IPS-15b (cell line): Measurements from ENCODE around the gene KDM2B.
"Not testable (repeated sequence)": the region's sequence is repeated elsewhere in the genome, so short reads cannot be mapped to it uniquely, and the experiment has no call there.

Source experiments
- H3K27me3 ChIP-seq: one replicate; pipeline ENCODE4 v1.6.1; 2013; ENCODE audit warnings: low read length; ENCODE audit not compliant: control insufficient read depth, insufficient read depth
- H3K36me3 ChIP-seq: one replicate; pipeline ENCODE4 v1.6.1; 2013; ENCODE audit warnings: low read length; ENCODE audit not compliant: control insufficient read depth, insufficient read depth
- H3K4me1 ChIP-seq: one replicate; pipeline ENCODE4 v1.6.1; 2013; ENCODE audit warnings: mild to moderate bottlenecking, low read length; ENCODE audit not compliant: control insufficient read depth, insufficient read depth
- H3K4me3 ChIP-seq: one replicate; pipeline ENCODE4 v1.5.1; 2013; ENCODE audit warnings: low read depth, low read length
- H3K9ac ChIP-seq: one replicate; pipeline ENCODE4 v1.6.1; 2013; ENCODE audit warnings: low read depth, mild to moderate bottlenecking, low read length
- H3K9me3 ChIP-seq: one replicate; pipeline ENCODE4 v1.6.1; 2013; ENCODE audit warnings: mild to moderate bottlenecking, low read length; ENCODE audit not compliant: control insufficient read depth, insufficient read depth

The KDM2B gene

GRCh38 chr12:121398355-121398754, 182.5 kb downstream of the KDM2B start:
- H3K27me3 ChIP-seq, result no peaks in the 10 kb centered on the region
- H3K9ac ChIP-seq, result no peak overlapping the region
- no peak overlapping the region for H3K4me3 ChIP-seq
- H3K4me1 ChIP-seq, result no peaks in the 10 kb centered on the region
- no peaks in the 10 kb centered on the region for H3K9me3 ChIP-seq
- no peaks in the 10 kb centered on the region for H3K36me3 ChIP-seq

DNA sequence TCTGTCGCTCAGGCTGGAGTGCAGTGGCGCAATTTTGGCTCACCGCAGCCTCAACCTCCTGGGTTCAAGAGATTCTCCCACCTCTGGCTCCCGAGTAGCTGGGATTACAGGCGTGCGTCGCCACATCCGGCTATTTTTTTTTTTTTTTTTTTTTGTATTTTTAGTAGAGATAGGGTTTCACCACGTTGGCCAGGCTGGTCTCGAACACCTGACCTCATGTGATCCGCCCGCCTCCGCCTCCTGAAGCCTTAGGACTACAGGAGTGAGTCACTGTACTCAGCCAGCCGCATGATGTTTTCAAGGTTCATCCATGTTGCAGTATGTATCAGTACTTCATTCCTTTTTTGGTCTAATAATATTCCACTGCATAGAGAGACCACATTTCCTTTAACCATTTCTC, 183.3 kb downstream of the KDM2B start:
- Histone ChIP-seq H3K9me3 (no peaks in the 10 kb centered on the region), H3K9ac (no peak overlapping the region), H3K27me3 (no peaks in the 10 kb centered on the region)

DNA sequence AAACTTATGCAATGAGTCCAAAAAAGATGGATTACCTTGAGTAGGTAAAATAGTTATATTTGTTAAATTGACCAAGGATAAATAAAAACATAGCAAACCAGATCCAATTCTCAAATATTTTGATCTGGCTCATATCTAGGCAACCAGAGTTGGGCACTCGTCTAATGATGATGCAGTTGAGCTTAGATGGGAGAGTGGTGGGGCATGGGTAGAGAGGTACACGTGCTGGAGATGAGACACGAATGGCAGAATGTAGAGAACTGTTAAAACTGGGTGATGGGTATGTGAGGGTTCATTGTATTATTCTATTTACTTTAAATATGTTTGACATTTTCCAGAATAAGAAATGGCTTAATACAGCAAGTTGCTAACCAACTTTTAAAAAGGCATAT, 188.5 kb downstream of the KDM2B start:
- Histone ChIP-seq H3K9ac (no peak overlapping the region), H3K27me3 (no peaks in the 10 kb centered on the region), H3K4me3 (no peak overlapping the region), H3K9me3 (no peaks in the 10 kb centered on the region), H3K36me3 (no peaks in the 10 kb centered on the region), H3K4me1 (no peaks in the 10 kb centered on the region)

More for the DNA sequence above, 183.3 kb downstream of the KDM2B start:
- H3K4me1 ChIP-seq, result no peaks in the 10 kb centered on the region
- H3K4me3 ChIP-seq, result no peak overlapping the region
- H3K36me3 ChIP-seq, result no peaks in the 10 kb centered on the region

- Histone ChIP-seq H3K9ac (no peak overlapping the region), H3K27me3 (no peaks in the 10 kb centered on the region), H3K4me1 (no peaks in the 10 kb centered on the region), H3K9me3 (no peaks in the 10 kb centered on the region), H3K4me3 (no peak overlapping the region), H3K36me3 (no peaks in the 10 kb centered on the region)
Measured at GRCh38 chr12:121391619-121392324, 189.1 kb downstream of the KDM2B start.

DNA sequence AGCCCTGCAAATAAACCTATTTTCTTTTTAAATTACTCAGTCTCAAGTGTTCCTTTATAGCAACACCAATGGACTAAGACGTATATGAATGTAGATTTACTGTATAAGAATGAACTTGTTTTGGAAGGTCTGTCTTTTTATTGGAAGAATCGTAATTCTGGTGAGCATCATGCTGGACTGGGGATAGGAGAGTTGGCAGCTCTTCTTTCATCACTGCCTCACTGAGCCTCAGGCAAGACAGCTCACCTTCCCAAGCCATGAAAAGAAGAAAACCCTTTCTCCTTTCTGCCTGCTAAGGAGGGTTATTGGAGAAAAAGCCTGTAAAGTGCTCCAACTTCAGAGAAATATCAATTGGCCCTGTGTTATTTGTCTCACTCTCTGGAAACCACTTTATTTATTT, 190.0 kb downstream of the KDM2B start:
- Histone ChIP-seq H3K36me3 (no peaks in the 10 kb centered on the region), H3K27me3 (no peaks in the 10 kb centered on the region), H3K9ac (no peak overlapping the region), H3K9me3 (no peaks in the 10 kb centered on the region), H3K4me1 (no peaks in the 10 kb centered on the region), H3K4me3 (no peak overlapping the region)

DNA sequence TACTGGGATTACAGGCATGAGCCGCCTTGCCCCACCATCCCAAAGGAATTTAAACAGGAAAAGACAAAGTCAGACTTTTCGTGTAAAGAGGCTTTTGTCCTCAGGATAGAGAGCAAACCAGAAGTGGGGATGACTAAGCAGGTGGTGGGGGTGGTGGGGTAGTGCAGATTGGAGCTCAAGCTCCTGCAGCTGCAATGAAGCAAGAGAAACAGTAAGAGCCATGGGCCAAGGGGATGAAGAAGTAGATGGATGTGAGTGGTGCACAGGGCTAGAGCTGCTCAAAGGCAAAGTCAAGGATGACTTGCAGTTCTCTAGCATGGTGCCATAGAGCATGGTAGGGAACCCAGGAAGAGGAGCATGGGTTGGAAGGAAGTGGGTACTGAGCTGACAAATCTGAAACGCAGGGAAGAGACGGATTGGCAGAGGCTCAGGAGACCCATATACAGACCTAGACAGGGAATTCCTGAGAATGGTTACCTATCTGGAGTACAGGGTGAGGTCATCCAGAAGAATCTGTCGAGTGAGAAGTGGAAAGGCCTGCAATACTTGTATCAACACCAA, 192.3 kb downstream of the KDM2B start:
- Histone ChIP-seq H3K27me3 (no peaks in the 10 kb centered on the region), H3K4me3 (no peak overlapping the region), H3K36me3 (no peaks in the 10 kb centered on the region), H3K9ac (no peak overlapping the region), H3K9me3 (no peaks in the 10 kb centered on the region), H3K4me1 (no peaks in the 10 kb centered on the region)

GRCh38 chr12:121384891-121385290, 195.9 kb downstream of the KDM2B start:
- not testable (repeated sequence) for H3K4me3 ChIP-seq, H3K9me3 ChIP-seq, H3K36me3 ChIP-seq, H3K4me1 ChIP-seq, H3K27me3 ChIP-seq, H3K9ac ChIP-seq

- H3K9me3 ChIP-seq, result no peaks in the 10 kb centered on the region
Measured at GRCh38 chr12:121383601-121384021, 197.2 kb downstream of the KDM2B start.

DNA sequence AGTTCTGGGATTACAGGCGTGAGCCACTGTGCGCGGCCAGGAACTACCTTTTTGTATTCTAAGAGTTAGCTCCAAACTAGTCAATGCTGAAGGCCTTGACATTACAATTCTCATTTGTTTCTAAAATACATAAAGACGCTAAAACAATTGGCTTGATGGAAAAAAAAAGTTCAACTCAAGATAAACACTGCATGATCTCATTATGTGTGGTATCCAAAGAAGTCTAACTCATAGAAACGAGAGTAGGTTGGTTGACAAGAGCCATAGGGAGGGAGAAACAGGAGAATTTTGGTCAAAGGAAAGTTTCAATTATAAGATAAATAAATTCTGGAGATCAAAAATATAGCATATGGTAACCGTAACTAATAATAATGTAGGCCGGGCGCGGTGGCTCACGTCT, 200.9 kb downstream of the KDM2B start:
- no peaks in the 10 kb centered on the region for H3K9me3 ChIP-seq
- no peaks in the 10 kb centered on the region for H3K4me1 ChIP-seq
- no peaks in the 10 kb centered on the region for H3K36me3 ChIP-seq
- H3K27me3 ChIP-seq, result no peaks in the 10 kb centered on the region
- no peak overlapping the region for H3K9ac ChIP-seq
- no peak overlapping the region for H3K4me3 ChIP-seq

More at GRCh38 chr12:121383601-121384021, 197.2 kb downstream of the KDM2B start:
- Histone ChIP-seq H3K36me3 (no peaks in the 10 kb centered on the region), H3K4me3 (no peak overlapping the region), H3K27me3 (no peaks in the 10 kb centered on the region), H3K9ac (no peak overlapping the region), H3K4me1 (no peaks in the 10 kb centered on the region)
